HG03520 (cell line): ENCODE measurements around the gene PRM1.
"Not testable (repeated sequence)": the region's sequence is repeated elsewhere in the genome, so short reads cannot be mapped to it uniquely, and the experiment has no call there.

Source experiments
- ATAC-seq: cut with Tn5 transposase; IDR thresholded peaks from one replicate; pipeline ENCODE4 v1.9.1; 2021; ENCODE audit warnings: mild to moderate bottlenecking, moderate library complexity; ENCODE audit not compliant: unreplicated experiment

PRM1 gene

DNA sequence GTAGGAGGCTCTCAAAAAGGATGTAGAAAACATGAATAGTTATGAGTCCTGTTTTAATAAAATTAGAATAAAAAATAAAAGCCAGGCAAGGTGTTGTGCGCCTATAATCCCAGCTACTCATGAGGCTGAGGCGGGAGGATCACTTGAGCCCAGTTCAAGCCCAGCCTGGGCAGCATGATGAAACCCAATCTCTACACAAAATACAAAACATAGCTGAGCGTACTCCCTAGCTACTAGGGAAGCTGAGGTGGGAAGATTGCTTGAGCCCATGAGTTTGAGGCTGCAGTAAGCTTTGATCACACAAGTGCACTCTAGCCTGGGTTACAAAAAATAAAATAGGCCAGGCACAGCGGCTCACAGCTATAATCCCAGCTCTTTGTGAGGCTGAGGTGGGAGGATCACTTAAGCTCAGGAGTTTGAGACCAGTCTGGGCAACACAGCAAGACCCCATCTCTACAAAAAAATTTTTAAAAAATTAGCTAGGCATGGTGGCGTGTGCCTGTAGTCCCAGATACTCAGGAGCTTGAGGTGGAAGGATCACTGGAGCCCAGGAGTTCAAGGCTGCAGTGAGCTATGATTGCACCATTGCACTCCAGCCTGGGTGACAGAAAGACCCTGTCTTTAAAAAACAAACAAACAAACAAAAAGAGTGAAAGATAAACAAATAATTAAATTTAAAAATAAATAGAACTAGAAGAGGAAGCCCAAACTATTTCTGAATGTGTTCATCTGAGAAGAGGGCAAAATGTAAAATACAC is 17.2 kb upstream of the PRM1 start:
- ATAC-seq, result no peak

DNA sequence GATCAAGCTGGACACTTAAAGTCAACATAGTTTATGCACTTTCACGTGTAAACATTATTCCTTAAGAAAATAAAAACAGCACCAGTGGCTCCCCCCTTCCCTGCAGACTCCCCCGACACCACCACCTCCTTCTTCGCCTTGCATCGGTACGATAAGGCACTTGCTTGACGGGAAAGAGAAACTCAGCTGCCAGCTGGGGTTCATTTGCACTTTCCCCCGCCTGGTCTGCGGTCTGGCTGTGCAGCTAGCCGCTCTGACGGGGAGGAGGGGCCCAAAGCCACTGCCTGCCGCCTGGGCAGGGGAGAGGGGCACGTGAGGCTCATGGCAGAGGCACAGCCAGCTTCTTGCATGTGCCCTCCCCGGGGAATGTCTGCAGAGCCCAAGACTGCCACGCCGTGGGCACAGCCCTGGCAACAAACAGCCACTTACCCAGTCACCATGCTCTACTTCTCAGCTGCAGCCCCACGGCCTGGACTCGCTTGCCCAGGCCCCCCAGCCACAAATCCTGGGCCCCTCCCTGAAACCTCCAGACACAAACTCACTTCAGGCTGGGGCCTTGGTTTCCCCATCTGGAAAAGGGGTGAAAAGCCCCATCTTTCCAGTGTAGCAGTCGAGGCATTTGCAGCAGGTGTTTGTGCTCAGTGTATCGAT is 16.5 kb upstream of the PRM1 start:
- ATAC-seq, result peak; percentile 68

DNA sequence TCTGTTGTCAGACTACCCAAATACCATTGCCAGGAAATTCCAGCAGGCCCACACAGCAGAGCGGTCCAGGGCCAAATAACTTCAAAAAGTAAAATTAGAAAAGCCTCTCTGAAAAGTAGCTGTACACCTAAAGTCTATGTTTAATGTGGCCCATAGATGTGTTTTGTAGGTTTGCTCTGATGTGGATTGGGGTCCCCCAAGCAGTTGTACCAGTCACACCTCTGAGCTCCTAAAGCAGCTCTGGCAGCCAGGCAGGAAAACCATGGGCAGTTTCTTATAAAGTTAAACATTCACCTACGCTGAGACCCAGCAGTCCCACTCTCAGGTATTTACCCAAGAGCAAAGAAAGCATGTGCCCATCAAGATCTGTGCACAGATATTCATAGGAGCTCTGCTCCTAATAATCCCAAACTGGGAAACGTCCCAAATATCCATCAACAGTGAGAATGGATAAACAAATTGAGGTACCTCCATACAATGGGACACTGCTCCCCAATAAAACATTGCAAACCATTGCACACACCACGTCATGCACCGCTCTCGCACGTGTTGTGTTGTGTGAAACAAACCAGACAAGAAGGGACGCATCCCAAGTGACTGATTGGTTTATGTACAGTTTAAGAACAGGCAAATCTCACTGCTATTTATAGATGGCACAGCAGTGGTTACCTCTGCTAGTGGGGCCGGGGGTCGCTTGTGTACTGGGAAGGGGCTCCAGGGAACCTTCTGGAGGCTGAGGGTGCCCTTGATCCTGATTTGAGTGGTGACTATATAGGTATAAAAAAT is 15.8 kb upstream of the PRM1 start:
- no peak for ATAC-seq

DNA sequence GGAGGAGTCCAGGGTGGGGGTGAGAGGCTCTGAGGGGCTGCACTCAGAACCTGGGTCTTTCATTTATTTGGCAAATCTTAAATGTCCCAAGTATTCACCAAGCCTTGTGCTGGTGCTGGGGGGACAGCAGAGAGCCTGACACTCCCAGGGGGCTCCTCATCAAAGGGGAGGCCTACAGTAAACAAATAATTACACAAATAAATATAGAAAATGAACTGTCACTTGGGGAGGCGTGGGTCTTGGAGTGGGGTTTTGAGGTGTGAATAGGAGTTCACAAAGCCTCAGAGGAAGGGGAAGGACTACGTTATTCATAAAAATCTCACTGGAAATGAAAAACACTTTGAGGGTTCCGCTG is 15.2 kb upstream of the PRM1 start:
- ATAC-seq, result no peak

DNA sequence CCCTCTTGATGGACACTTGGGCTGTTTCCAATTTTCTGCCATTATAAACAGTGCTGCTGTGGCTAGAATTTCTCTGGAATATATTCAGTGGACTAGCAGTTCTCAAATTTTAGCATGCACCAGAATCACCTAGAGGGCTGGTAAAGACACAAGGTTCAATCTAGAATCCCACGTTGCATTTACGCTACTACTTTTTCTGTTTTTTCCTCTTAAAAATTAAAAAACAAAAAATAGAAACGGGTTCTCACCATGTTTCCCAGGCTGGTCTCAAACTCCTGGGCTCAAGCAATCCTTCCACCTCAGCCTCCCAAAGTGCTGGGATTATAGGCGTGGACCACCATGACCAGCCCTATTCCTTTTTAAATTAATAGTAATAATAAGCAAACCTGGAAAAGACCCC is 14.5 kb upstream of the PRM1 start:
- ATAC-seq, result no peak

DNA sequence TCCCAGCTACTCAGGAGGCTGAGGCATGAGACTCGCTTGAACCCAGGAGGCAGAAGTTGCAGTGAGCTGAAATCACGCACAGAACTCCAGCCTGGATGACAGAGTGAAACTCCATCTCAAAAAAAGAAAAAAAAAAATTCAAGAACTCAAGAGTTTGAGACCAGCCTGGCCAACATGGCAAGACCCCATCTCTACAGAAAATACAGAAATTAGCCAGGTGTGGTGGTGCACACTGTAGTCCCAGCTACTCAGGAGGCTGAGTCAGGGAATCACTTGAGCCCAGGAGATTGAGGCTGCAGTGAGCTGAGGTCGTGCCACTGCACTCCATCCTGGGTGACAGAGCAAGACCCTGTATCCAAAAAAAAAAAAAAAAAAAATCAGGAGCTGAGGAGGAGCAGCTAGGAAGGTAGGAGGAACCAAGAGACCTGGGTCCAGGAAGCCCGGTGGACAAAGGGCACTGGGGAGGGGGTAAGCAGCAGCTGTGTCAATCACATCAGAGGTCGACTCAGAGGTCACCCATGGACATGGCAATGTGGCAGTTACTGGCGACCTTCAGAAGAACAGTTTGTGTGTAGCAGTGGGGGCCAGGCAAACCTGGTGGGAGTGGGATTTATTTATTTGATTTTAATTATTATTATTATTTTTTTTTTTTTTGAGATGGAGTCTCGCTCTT is 11.1 kb upstream of the PRM1 start:
- no peak for ATAC-seq

DNA sequence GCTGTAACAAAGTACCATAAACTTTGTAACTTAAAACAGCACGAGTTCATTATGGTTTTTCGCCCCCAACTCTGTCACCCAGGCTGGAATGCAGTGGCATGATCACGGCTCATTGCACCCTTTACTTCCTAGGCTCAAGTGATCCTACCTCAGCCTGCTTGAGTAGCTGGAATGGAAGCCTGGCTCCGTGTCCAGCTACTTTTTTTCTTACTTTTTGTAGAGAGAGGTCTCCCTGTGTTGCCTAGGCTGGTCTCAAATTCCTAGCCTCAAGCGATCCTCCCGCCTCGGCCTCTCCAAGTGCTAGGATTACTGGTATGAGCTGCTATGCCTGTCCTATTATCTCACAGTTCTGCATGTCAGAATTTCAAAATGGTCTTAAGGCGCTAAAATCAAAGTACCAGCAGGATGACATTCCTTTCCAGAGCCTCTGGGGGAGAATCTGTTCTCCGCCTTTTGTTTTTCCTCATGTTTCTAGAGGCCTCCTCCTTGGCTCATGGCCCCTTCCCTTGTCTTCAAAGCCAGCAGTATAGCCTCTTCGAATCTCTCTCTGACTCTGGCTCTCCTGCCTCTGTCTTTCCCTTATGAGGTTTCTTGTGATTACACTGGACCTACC is 10.1 kb upstream of the PRM1 start:
- no peak for ATAC-seq

DNA sequence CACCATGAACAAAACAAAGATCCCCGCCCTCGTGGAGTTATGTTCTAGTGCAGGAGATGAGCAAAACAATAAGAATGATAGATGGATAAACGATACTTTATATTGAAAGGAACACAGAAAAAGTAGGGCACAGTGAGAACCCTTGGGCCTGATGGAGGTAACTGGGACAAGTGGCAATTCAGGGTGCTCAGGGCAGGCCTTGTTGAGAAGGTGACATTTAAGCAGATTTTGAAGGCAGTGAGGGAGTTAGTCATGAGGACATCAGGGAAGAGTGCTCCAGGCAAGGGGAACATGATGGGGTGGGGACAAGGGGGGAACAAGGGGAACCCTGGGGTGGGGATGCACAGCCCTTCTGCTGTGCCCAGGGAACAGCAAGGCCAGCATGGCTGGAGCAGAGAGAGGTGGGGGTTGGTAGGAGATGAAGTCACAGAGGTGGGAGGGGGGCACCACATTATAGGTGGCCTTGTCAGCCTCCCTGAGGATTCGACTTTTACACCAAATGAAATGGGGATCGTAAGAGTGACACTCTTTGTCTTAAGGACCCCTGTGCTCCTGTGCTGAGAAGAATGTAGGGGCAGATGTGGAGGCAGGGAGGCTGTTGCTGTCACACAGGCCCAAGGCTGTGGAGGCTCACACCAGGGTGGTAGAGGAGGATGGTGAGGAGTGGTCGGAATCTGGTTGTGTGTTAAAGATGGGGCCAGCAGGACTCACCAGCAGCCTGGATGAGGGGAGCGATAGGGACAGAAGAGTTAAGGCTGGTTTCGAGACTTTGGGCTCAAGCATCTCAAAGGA is 9.2 kb upstream of the PRM1 start:
- ATAC-seq, result no peak

DNA sequence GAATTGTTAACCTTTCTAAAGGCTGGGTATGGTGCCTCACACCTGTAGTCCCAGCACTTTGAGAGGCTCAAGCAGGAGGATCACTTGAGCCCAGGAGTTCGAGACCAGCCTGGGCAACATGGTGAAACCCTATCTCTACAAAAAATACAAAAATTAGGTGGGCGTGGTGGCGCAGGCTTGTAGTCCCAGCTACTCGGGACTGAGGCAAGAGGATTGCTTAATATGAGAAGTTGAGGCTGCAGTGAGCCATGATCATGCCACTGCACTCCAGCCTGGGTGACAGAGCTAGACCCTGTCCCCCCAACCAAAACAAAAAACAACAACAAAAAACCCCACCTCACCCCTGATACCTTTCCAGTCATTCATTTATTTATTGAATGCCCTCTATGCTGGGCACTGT is 8.6 kb upstream of the PRM1 start:
- not testable (repeated sequence) for ATAC-seq

DNA sequence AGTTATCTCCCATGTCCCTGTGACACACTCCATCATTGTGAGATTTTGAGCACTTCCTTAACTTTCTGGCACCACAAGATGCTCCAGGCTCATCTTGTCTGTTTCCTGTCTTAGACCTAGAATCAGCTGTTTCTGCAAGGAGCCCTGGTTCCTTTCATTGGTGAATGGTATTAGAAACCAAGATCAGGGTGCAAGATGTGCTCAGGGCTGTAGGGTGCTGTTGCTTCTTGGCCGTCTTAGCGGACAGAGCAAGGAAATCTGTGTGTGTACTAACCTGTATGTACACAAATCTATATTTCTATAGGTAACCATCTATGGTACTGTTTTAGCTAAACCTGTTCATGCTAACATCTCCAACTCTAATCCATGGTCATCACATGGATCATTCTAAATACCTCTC is 8.1 kb upstream of the PRM1 start:
- no peak for ATAC-seq

DNA sequence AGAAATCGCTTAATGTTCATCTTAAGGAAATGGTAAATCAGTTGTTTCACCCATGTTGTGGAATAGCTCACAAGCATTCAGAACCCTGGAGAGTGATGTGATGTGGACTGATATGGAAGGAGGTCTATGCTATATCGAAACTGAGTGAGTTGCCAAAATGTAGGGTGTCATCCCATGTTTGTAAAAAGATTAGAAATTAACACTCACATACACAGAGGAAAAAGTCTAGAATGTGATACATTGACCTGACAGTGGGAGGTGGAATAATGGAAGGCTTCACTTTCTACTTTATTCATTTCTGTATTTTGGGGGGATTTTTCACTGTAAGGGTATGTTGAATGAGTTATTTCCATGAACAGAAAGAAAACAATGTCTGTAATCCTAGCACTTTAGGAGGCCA is 4.7 kb upstream of the PRM1 start:
- ATAC-seq, result no peak

DNA sequence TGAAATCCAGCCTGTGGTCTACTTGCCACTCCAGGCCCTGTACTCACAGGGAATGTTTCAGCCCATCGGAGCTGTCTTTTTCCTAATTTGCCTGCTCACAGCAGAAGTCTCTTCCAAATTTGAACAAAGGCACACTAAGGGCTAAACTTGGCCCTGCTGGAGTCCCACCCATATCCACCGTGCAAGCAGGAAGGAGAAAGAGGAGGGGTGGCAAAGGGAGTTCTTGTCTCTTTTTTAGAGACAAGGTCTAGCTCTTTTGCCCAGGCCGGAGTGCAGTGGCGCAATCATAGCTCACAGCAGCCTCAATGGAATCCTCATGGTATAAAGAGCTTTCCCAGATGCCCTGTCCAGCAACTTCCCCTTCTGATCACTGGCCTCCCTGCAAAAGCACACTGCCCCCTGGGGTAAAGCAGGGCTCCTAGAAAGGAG is 2.7 kb upstream of the PRM1 start:
- no peak for ATAC-seq

DNA sequence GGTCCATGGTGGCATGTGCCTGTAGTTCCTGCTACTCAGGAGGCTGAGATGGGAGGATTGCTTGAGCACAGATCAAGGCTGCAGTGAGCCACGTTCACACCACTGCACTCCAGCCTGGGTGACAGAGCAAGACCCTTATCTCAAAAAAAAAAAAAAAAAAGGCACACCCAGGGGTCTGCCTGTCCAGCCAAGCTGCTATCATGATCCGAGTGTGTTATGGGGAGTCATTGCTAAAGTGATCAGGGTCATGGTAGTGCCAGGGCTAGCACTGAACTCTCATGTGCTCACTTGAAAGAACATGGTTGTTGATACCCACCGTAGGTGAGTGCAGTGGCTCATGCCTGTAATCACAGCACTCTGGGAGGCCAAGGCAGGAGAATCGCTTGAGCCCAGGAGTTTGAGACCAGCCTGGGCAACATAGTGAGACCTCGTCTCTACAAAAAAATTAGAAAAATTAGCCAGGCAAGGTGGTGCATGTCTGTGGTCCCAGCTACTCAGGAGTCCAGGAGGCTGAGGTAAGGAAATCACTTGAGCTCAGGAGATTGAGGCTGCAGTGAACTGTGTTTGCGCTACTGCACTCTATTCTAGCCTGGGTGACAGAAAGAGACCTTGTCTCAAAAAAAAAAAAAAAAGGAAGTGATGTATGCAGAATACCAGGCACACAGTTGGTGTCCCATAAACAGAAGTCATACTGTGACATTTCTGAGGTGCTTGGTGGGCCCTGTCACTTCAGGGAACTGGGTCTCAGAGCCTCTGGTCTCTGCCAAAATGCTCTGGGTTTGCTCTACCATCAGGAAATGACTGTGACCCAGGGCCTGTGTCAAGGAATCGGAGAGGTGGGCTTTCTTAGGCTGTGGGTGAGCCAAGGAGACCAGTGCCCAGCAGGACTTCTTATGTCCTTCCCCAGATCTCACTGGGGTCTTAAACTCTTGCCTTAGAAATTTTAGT is 2.2 kb downstream of the PRM1 start:
- ATAC-seq, result no peak

DNA sequence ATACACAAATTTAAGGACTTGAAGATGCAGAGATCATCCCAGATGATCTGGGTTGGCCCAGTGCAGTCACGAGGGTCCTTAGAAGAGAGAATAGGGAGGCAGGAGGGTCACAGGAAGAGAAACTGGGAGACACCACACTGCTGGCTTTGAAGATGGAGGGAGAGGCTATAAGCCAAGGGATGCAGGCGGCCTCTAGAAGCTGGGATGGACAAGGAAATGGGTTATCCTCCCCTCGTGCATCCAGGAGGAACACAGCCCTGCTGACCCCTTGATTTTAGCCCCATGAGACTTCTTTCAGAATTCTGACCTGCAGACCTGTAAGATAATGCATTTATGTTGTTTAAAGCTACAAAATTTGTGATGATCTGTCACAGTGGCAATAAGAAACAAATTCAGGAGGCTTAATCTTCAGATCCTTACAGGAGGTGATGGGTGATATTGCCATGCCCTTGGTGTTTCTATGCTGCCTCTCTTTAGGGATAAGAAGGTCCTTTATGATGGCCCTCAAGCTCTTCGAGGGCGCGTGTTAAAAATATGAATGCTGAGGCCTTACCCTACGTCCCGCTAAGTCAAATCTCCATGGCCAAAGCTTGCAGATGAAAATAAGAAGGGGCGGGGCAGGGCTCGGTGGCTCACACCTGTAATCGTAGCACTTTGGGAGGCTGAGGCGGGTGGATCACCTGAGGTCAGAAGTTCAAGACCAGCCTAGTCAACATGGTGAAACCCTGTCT is 3.4 kb downstream of the PRM1 start:
- ATAC-seq, result no peak

DNA sequence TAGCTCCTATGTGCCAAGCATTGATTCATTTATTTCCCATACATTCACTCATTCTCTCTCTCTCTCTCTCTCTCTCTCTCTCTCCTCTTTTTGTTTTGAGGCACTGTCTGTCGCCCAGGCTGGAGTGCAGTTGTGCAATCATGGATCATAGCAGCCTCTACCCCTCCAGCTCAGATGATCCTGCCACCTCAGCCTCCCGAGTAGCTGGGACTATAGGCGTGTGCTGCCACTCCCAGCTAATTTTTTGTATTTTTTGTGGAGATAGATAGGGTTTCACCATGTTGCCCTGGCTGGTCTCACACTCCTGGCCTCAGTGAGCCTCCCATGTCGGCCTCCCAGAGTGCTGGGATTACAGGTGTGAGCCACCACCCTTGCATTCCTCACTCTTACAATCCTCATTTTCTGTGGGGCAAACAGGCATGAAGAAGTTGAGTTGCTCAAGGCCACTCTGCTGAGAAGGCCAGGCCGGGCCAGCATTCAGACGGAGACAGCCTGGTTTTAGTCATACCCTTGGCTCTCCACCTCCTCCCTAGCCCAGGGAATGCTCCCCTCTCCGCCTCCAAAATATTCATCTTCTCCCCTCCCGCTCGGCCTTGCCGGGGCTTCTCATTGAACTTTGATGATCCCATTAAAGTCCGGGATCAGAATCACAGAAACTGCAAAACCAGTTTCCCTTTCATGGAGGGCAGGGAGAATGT is 4.1 kb downstream of the PRM1 start:
- no peak for ATAC-seq

DNA sequence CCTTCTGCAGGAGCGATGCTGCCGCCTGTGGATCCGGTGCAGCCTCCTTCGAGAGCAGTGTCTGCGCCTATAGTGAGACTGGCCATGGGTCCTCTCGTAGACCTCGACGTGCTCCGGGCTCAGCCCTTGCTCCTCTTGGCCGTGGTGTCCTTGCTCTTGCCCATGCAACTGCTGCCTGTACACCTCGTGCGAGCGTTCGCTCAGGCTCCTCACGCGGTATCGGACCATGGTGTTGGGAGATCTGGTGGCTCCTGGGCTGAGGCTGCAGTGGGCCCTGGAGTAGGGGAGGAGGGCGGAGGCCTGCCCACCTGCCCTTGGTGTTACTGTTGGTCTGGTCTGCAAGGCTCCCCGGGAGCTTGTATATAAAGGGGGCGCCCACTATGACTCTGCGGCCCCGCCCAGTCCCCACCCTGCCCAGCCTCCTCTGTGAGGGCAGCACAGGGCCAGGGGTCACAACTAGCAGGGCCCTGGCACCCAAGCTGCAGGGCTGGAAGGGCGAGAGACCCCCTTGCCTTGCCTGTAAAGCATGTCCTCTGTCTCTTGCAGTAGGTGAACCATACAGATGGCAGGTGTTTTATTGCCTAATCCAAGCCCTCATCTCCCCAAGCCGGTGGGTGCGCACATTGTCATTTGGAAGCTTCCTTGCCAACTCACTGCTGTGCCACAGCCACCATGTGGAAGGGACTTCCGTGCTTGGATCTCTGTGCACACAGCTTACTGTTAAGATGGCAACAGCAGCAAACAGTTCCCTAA is 4.8 kb downstream of the PRM1 start, which contains the start of gene PRM2:
TSS of gene PRM2 (minus strand) at position 338 of the 753 bp plus-strand sequence. CDS start at position 228, 110 bp downstream.
- ATAC-seq, result no peak

DNA sequence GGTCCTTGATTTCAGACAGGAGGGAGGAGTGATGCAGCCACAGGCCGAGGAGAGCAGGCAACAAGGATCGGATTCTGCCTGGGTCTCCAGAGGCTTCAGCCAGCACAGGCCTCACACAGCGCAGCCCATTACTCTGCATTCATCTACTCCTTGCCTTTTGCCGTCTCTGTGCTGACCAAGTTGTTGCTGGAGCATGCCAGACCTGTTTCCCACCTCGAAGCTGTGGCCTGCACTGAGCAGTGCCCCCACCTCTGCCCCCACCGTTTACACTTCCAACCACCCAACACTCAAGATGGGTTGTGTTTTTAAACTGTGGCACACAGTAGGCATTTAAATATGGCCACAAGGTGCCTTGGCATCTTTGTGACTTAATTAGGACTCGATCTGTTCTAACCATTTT is 6.2 kb downstream of the PRM1 start:
- ATAC-seq, result no peak
